Immature natural killer cell (primary cell): ENCODE results near the gene C22orf15. TPM values are rescaled to one million over a fixed set of nuclear protein-coding genes. Genes with fewer than 3 reads are reported as not detected.

Experiments
- DNase-seq, 3 donors: peaks; one replicate each; pipeline ENCODE4 v3.0.0; 2022; ENCODE audit warnings: mixed read lengths in 1 of 3
- H3K27ac Mint-ChIP-seq, 6 donors: one replicate each; pipeline ENCODE4 v1.8.0; 2020; ENCODE audit warnings: mixed read lengths in 6 of 6, mild to moderate bottlenecking in 5 of 6, inconsistent platforms in 4 of 6, moderate library complexity in 3 of 6
- H3K27me3 Mint-ChIP-seq, 3 donors: one replicate each; pipeline ENCODE4 v1.8.0; 2020 to 2021; ENCODE audit warnings: low read depth in 3 of 3, mild to moderate bottlenecking in 3 of 3, mixed read lengths in 3 of 3, moderate library complexity in 3 of 3, inconsistent platforms in 1 of 3
- H3K36me3 Mint-ChIP-seq, 3 donors: one replicate each; pipeline ENCODE4 v1.8.0; 2020; ENCODE audit warnings: mixed read lengths in 3 of 3, inconsistent platforms in 2 of 3, mild to moderate bottlenecking in 2 of 3
- H3K4me1 Mint-ChIP-seq, 2 donors: one replicate each; pipeline ENCODE4 v1.8.0; 2020; ENCODE audit warnings: inconsistent platforms in 2 of 2, mild to moderate bottlenecking in 2 of 2, mixed read lengths in 2 of 2, moderate library complexity in 1 of 2
- H3K4me3 Mint-ChIP-seq, 5 donors: one replicate each; pipeline ENCODE4 v1.8.0; 2020; ENCODE audit warnings: mild to moderate bottlenecking in 5 of 5, mixed read lengths in 5 of 5, inconsistent platforms in 3 of 5, moderate library complexity in 3 of 5
- H3K9me3 Mint-ChIP-seq, 6 donors: one replicate each; pipeline ENCODE4 v1.8.0; 2020; ENCODE audit warnings: mild to moderate bottlenecking in 6 of 6, mixed read lengths in 6 of 6, inconsistent platforms in 4 of 6, moderate library complexity in 3 of 6
- polyA plus RNA-seq, 3 donors: library from polyadenylated mRNA; unstranded; fragments of 300-500 nt; fragmentation: Illumina TruSeq; gene quantifications; one replicate each; pipeline ENCODE4 v1.2.3, GENCODE V29; 2021

C22orf15 gene
- polyA plus RNA-seq, 3 donors from 2014 or later = 1.1 TPM; not detected in 2

- DNase-seq = no peak
- H3K9me3 Mint-ChIP-seq = no peaks in the 10 kb centered on the region
- no peak overlapping the region for H3K4me3 Mint-ChIP-seq
- H3K27me3 Mint-ChIP-seq = peaks cover 0 to 2% (median 1%) of the 10 kb centered on the region in 3 donors
- H3K27ac Mint-ChIP-seq = no peak overlapping the region
- peaks cover 16 to 17% of the 10 kb centered on the region in 2 donors for H3K4me1 Mint-ChIP-seq
- no peaks in the 10 kb centered on the region for H3K36me3 Mint-ChIP-seq
Observed at GRCh38 chr22:23781511-23782183, 18.9 kb downstream of the C22orf15 start.

- DNase-seq = no peak
- peaks cover 17 to 20% of the 10 kb centered on the region in 2 donors for H3K4me1 Mint-ChIP-seq
- no peak overlapping the region for H3K4me3 Mint-ChIP-seq
- H3K27ac Mint-ChIP-seq = no peak overlapping the region
- peaks cover 0 to 2% (median 1%) of the 10 kb centered on the region in 3 donors for H3K27me3 Mint-ChIP-seq
- no peaks in the 10 kb centered on the region for H3K9me3 Mint-ChIP-seq
- H3K36me3 Mint-ChIP-seq = no peaks in the 10 kb centered on the region
Observed at GRCh38 chr22:23782252-23782651, 19.5 kb downstream of the C22orf15 start.

GRCh38 chr22:23782703-23783102 lies 19.9 kb downstream of the C22orf15 start:
- no peak overlapping the region for H3K4me3 Mint-ChIP-seq
- no peak for DNase-seq
- no peak overlapping the region for H3K27ac Mint-ChIP-seq
- peaks cover 21 to 24% of the 10 kb centered on the region in 2 donors for H3K4me1 Mint-ChIP-seq
- H3K9me3 Mint-ChIP-seq = no peaks in the 10 kb centered on the region
- H3K27me3 Mint-ChIP-seq = peaks cover 0 to 2% (median 1%) of the 10 kb centered on the region in 3 donors
- H3K36me3 Mint-ChIP-seq = no peaks in the 10 kb centered on the region

GRCh38 chr22:23783265-23784150 lies 20.7 kb downstream of the C22orf15 start:
- no peaks in the 10 kb centered on the region for H3K36me3 Mint-ChIP-seq
- H3K9me3 Mint-ChIP-seq = no peaks in the 10 kb centered on the region
- H3K27me3 Mint-ChIP-seq = peaks cover 0 to 1% (median under 1%) of the 10 kb centered on the region in 3 donors
- no peak for DNase-seq
- no peak overlapping the region for H3K27ac Mint-ChIP-seq
- no peak overlapping the region for H3K4me3 Mint-ChIP-seq
- peaks cover 28 to 29% of the 10 kb centered on the region in 2 donors for H3K4me1 Mint-ChIP-seq

- peak in 2 of 3 donors; percentile 34 to 42 for DNase-seq
- peaks cover 31 to 33% of the 10 kb centered on the region in 2 donors for H3K4me1 Mint-ChIP-seq
- H3K27ac Mint-ChIP-seq = peak overlapping the region in 4 of 6 donors; percentile 20 to 91 (median 60)
- no peaks in the 10 kb centered on the region for H3K9me3 Mint-ChIP-seq
- H3K27me3 Mint-ChIP-seq = peaks cover 0 to 1% (median 0%) of the 10 kb centered on the region in 3 donors
- H3K36me3 Mint-ChIP-seq = no peaks in the 10 kb centered on the region
- H3K4me3 Mint-ChIP-seq = peak overlapping the region; percentile 9 to 67 (median 49)
Observed at GRCh38 chr22:23784215-23784732, 21.5 kb downstream of the C22orf15 start.

- Mint-ChIP-seq H3K4me3 (peak overlapping the region; percentile 84 to 92 (median 90)), H3K4me1 (peaks cover 38 to 43% of the 10 kb centered on the region in 2 donors), H3K36me3 (no peaks in the 10 kb centered on the region), H3K27ac (peak overlapping the region; percentile 78 to 95 (median 94)), H3K27me3 (no peaks in the 10 kb centered on the region), H3K9me3 (no peaks in the 10 kb centered on the region)
- no peak for DNase-seq
Observed at GRCh38 chr22:23786261-23786710, 23.5 kb downstream of the C22orf15 start.

- Mint-ChIP-seq H3K27ac (peak within 1 kb of the TSS; percentile 78 to 95 (median 94)), H3K9me3 (no peaks in the 10 kb centered on the region), H3K4me3 (peak within 1 kb of the TSS; percentile 86 to 95 (median 92)), H3K36me3 (no peaks in the 10 kb centered on the region), H3K27me3 (no peaks in the 10 kb centered on the region), H3K4me1 (peaks cover 41 to 49% of the 10 kb centered on the region in 2 donors)
- DNase-seq = peak; percentile 86 to 89 (median 89)
Observed at GRCh38 chr22:23786752-23787599, 24.2 kb downstream of the C22orf15 start, which contains the start of gene SMARCB1. TSS of gene SMARCB1 (plus strand) at chr22:23786966. CDS start at chr22:23787170, 204 bp downstream.

GRCh38 chr22:23787600-23787896 lies 24.8 kb downstream of the C22orf15 start:
- no peaks in the 10 kb centered on the region for H3K9me3 Mint-ChIP-seq
- peaks cover 46 to 55% of the 10 kb centered on the region in 2 donors for H3K4me1 Mint-ChIP-seq
- H3K27ac Mint-ChIP-seq = peak overlapping the region; percentile 78 to 94 (median 94)
- peak overlapping the region; percentile 86 to 95 (median 92) for H3K4me3 Mint-ChIP-seq
- no peaks in the 10 kb centered on the region for H3K36me3 Mint-ChIP-seq
- no peak for DNase-seq
- no peaks in the 10 kb centered on the region for H3K27me3 Mint-ChIP-seq

GRCh38 chr22:23787910-23788309 lies 25.1 kb downstream of the C22orf15 start:
- Mint-ChIP-seq H3K4me3 (peak overlapping the region; percentile 86 to 95 (median 92)), H3K36me3 (peaks cover 0 to 3% (median 0%) of the 10 kb centered on the region in 3 donors), H3K27me3 (no peaks in the 10 kb centered on the region), H3K4me1 (peaks cover 48 to 59% of the 10 kb centered on the region in 2 donors), H3K9me3 (no peaks in the 10 kb centered on the region), H3K27ac (peak overlapping the region; percentile 78 to 94 (median 94))
- DNase-seq = no peak

- Mint-ChIP-seq H3K9me3 (no peaks in the 10 kb centered on the region), H3K27me3 (peaks cover 0 to 3% (median 0%) of the 10 kb centered on the region in 3 donors), H3K4me1 (peaks cover 49 to 59% of the 10 kb centered on the region in 2 donors), H3K27ac (peak overlapping the region in 3 of 6 donors; percentile 28 to 37 (median 36)), H3K36me3 (peaks cover 0 to 8% (median 3%) of the 10 kb centered on the region in 3 donors), H3K4me3 (peak overlapping the region in 2 of 5 donors; percentile 10 to 90)
- DNase-seq = no peak
Observed at GRCh38 chr22:23789121-23789520, 26.3 kb downstream of the C22orf15 start.

GRCh38 chr22:23789638-23790037 lies 26.8 kb downstream of the C22orf15 start:
- DNase-seq = no peak
- peak overlapping the region in 2 of 5 donors; percentile 10 to 25 for H3K4me3 Mint-ChIP-seq
- H3K27me3 Mint-ChIP-seq = peaks cover 0 to 3% (median 0%) of the 10 kb centered on the region in 3 donors
- peak overlapping the region in 5 of 6 donors; percentile 3 to 41 (median 36) for H3K27ac Mint-ChIP-seq
- no peaks in the 10 kb centered on the region for H3K9me3 Mint-ChIP-seq
- peaks cover 0 to 8% (median 3%) of the 10 kb centered on the region in 3 donors for H3K36me3 Mint-ChIP-seq
- peaks cover 44 to 54% of the 10 kb centered on the region in 2 donors for H3K4me1 Mint-ChIP-seq

- peaks cover 0 to 10% (median 5%) of the 10 kb centered on the region in 3 donors for H3K36me3 Mint-ChIP-seq
- no peaks in the 10 kb centered on the region for H3K9me3 Mint-ChIP-seq
- H3K4me1 Mint-ChIP-seq = peaks cover 42 to 52% of the 10 kb centered on the region in 2 donors
- H3K27me3 Mint-ChIP-seq = peaks cover 0 to 3% (median 0%) of the 10 kb centered on the region in 3 donors
- DNase-seq = no peak
- no peak overlapping the region for H3K4me3 Mint-ChIP-seq
- H3K27ac Mint-ChIP-seq = no peak overlapping the region
Observed at GRCh38 chr22:23790819-23791737, 28.3 kb downstream of the C22orf15 start.
